K562 (cell line): Measurements from ENCODE around the gene CMTM8.

ENCODE experiments used
- JUN ChIP-seq, 2 experiments: sonication (generic) in 1 of 2; formaldehyde crosslinking in 1 of 2; IDR thresholded peaks; 2 replicates each; pipeline versions ENCODE4 v1.6.1 to v1.8.0; 2012 to 2022; ENCODE audit warnings: borderline replicate concordance in 2 of 2, mild to moderate bottlenecking in 2 of 2, improper control_type of control experiment in 1 of 2, low read depth in 1 of 2, low read length in 1 of 2, missing genetic modification reagents in 1 of 2
- TCF7L2 ChIP-seq: fragments of 150-350 bp; IDR thresholded peaks from 2 replicates; pipeline ENCODE4 v1.6.1; 2016; ENCODE audit warnings: low read depth, mild to moderate bottlenecking, low read length, moderate library complexity
- ZNF785 ChIP-seq: fragments of 250-450 bp; sonication (Bioruptor Pico); IDR thresholded peaks from 2 replicates; pipeline ENCODE4 v1.4.0; 2020; ENCODE audit warnings: mild to moderate bottlenecking
- TF ChIP-seq, protein P1 (sequence below), 3 experiments: IDR thresholded peaks in 2 of 3; conservative IDR thresholded peaks in 1 of 3; 2 replicates each; pipeline ENCODE4 v1.5.1; 2011 to 2012; ENCODE audit warnings: low read length in 3 of 3, mild to moderate bottlenecking in 3 of 3, control low read depth in 2 of 3, improper control_type of control experiment in 1 of 3, inconsistent platforms in 1 of 3, low read depth in 1 of 3, mixed read lengths in 1 of 3, moderate library complexity in 1 of 3; ENCODE audit not compliant: insufficient read depth in 2 of 3

GRCh38 chr3:32312251-32312650 lies 73.8 kb downstream of the CMTM8 start:
- no peak for TF ChIP-seq JUN (IDR thresholded peaks at IDR 0.05; ENCODE audit: borderline replicate concordance, low read depth, low read length)
- TF ChIP-seq JUN (CRISPR knock-in tag; IDR thresholded peaks at IDR 0.05; ENCODE audit: borderline replicate concordance) = no peak
- no peak for TF ChIP-seq TCF7L2
- TF ChIP-seq, protein P1, sequence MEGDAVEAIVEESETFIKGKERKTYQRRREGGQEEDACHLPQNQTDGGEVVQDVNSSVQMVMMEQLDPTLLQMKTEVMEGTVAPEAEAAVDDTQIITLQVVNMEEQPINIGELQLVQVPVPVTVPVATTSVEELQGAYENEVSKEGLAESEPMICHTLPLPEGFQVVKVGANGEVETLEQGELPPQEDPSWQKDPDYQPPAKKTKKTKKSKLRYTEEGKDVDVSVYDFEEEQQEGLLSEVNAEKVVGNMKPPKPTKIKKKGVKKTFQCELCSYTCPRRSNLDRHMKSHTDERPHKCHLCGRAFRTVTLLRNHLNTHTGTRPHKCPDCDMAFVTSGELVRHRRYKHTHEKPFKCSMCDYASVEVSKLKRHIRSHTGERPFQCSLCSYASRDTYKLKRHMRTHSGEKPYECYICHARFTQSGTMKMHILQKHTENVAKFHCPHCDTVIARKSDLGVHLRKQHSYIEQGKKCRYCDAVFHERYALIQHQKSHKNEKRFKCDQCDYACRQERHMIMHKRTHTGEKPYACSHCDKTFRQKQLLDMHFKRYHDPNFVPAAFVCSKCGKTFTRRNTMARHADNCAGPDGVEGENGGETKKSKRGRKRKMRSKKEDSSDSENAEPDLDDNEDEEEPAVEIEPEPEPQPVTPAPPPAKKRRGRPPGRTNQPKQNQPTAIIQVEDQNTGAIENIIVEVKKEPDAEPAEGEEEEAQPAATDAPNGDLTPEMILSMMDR (IDR thresholded peaks at IDR 0.05 in 2 of 3, conservative IDR thresholded peaks at IDR 0.05 in 1 of 3; ENCODE audit: insufficient read depth in 2 of 3, low read depth in 1 of 3, low read length in 3 of 3) = no peak
- TF ChIP-seq ZNF785 (CRISPR knock-in tag) = no peak
